ENCODE data around the gene TREML2.

GRCh38 chr6:41194386-41194785, 6.6 kb downstream of the TREML2 start:
- TF ChIP-seq CTCF (IDR thresholded peaks at IDR 0.05) (no peak), POLR2A (IDR thresholded peaks at IDR 0.05) (no peak)
